OCI-LY7 (cell line): ENCODE measurements around the gene FKBP6. TPM values are rescaled to one million over a fixed set of nuclear protein-coding genes. Genes with fewer than 3 reads are reported as not detected.
"Not testable (repeated sequence)": the region's sequence is repeated elsewhere in the genome, so short reads cannot be mapped to it uniquely, and the experiment has no call there.

Experiments
- BruUV-seq: library from RNA; stranded (reverse); fragments of 400-500 nt; replicated peaks from 2 replicates; lab custom pipeline; 2021; lab: Mats Ljungman, UMichigan
- CTCF ChIA-PET: fragments of 300-600 bp; sonication (Branson Sonifier 250); formaldehyde crosslinking; loops from one replicate; lab custom pipeline; 2022; ENCODE audit warnings: antibody characterized with exemption; ENCODE audit not compliant: unreplicated experiment; lab: Charles Lee
- POLR2A ChIA-PET: fragments of 300-600 bp; sonication (Branson Sonifier 250); formaldehyde crosslinking; loops from one replicate; lab custom pipeline; 2022; ENCODE audit warnings: antibody characterized with exemption; lab: Charles Lee
- DNase-seq: peaks from one replicate; pipeline ENCODE4 v3.0.0-alpha.2; 2015; ENCODE audit warnings: low spot score
- H2AFZ ChIP-seq: fragments of 200-600 bp; sonication (generic), shearing (Covaris generic); 2 replicates; pipeline ENCODE4 v1.6.1; 2014; ENCODE audit warnings: mild to moderate bottlenecking, antibody characterized with exemption, low read length, moderate library complexity
- H3K27ac ChIP-seq: fragments of 200-600 bp; sonication (generic); 2 replicates; pipeline ENCODE4 v1.5.1; 2014; ENCODE audit warnings: mixed run types, low read depth, mild to moderate bottlenecking, moderate library complexity, low read length, inconsistent platforms; ENCODE audit not compliant: poor library complexity, severe bottlenecking
- H3K36me3 ChIP-seq: fragments of 200-600 bp; sonication (generic); 2 replicates; pipeline ENCODE4 v1.6.1; 2014; ENCODE audit warnings: mild to moderate bottlenecking, antibody characterized with exemption, low read length, moderate library complexity, mixed read lengths; ENCODE audit not compliant: insufficient read depth
- H3K4me1 ChIP-seq: fragments of 200-600 bp; sonication (generic); 2 replicates; pipeline ENCODE4 v1.5.1; 2014; ENCODE audit warnings: mild to moderate bottlenecking, low read length; ENCODE audit not compliant: insufficient read depth, poor library complexity, severe bottlenecking
- H3K4me2 ChIP-seq: fragments of 200-600 bp; sonication (generic); 2 replicates; pipeline ENCODE4 v1.6.1; 2014; ENCODE audit warnings: mild to moderate bottlenecking, low read length
- H3K4me3 ChIP-seq: fragments of 200-600 bp; sonication (generic); 2 replicates; pipeline ENCODE4 v1.5.1; 2014; ENCODE audit warnings: mild to moderate bottlenecking, low read depth, low read length; ENCODE audit not compliant: poor library complexity, severe bottlenecking
- H3K79me2 ChIP-seq: fragments of 200-600 bp; sonication (generic); 2 replicates; pipeline ENCODE4 v1.6.1; 2016; ENCODE audit warnings: low read depth, mild to moderate bottlenecking, low read length, moderate library complexity, mixed read lengths; ENCODE audit not compliant: insufficient read depth
- H3K9me2 ChIP-seq: fragments of 200-600 bp; sonication (generic); 2 replicates; pipeline ENCODE4 v1.6.1; 2016; ENCODE audit warnings: mild to moderate bottlenecking, low read length, mixed read lengths; ENCODE audit not compliant: insufficient read depth
- H3K9me3 ChIP-seq: fragments of 200-600 bp; sonication (generic); 2 replicates; pipeline ENCODE4 v1.6.1; 2014; ENCODE audit warnings: mild to moderate bottlenecking, mixed run types, low read length, mixed read lengths
- H4K20me1 ChIP-seq: fragments of 200-600 bp; sonication (generic); 2 replicates; pipeline ENCODE4 v1.6.1; 2014; ENCODE audit warnings: mild to moderate bottlenecking, antibody characterized with exemption, low read length, moderate library complexity, mixed read lengths; ENCODE audit not compliant: insufficient read depth
- EZH2phosphoT487 ChIP-seq: fragments of 200-600 bp; sonication (generic); IDR thresholded peaks from 2 replicates; pipeline ENCODE4 v1.6.1; 2018; ENCODE audit warnings: low read depth, borderline replicate concordance, mild to moderate bottlenecking, mixed run types, antibody characterized with exemption, low read length, moderate library complexity, mixed read lengths
- intact Hi-C: fragments of 100-400 bp; cut with micrococcal nuclease; formaldehyde crosslinking; loops from one replicate; pipeline ENCODE4 v1.10.0; 2022; ENCODE audit not compliant: unreplicated experiment
- total RNA-seq, 2 experiments: library from RNA; depleted of rRNA in 1 of 2; stranded (reverse); fragments of >200 nt in 1 of 2; shearing (Covaris generic) in 1 of 2; gene quantifications; 2 replicates each; pipeline ENCODE4 v1.2.3, GENCODE V29; 2014 to 2022
- TF ChIP-seq, protein P1 (sequence below): fragments of 200-600 bp; sonication (generic); conservative IDR thresholded peaks from 2 replicates; pipeline ENCODE4 v1.5.1; 2014; ENCODE audit warnings: mild to moderate bottlenecking, antibody characterized with exemption, low read length, moderate library complexity, mixed read lengths

Gene FKBP6
- total RNA-seq, 2 experiments from 2014 or later: not detected

DNA sequence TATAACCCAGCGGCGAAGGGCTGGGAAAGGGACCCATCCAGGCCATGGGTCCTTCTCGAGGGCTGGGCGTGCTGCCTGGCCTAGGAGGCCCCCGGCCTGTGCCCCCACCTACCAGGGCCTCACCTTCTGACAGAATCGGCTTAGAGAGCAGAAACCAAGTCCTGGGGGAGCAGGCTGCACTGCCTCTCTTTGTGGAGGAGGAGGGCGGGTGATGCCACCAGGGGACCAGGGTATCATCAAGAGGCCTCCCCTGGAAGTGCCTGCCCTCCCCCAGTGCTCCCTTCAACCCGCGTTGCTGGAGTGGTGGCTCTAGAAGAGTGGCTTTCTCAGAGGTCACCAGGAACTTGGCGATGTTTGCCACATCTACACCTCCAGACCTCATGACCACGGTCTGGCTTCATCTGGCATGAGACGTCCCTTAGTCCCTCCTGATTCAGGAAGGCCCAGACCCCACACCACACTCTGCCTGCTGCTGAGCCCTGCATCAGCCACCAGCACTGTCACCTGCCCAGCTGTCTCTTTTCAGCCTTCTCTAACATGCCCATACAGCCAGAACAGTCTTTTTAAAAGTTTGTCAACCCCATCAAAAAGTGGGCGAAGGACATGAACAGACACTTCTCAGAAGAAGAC lies 31.9 kb downstream of the FKBP6 start:
- no peaks in the 10 kb centered on the region for H3K36me3 ChIP-seq
- ChIA-PET POLR2A (interaction anchor here (0.6 kb wide), 1 partner anchor 1008 kb away, joined by 3 read pairs; no protein-coding TSS in a partner anchor), CTCF (no interaction called here)
- H3K79me2 ChIP-seq: no peaks in the 10 kb centered on the region
- DNase-seq: no peak
- no peaks in the 10 kb centered on the region for H3K9me3 ChIP-seq
- no peaks in the 10 kb centered on the region for H4K20me1 ChIP-seq
- no peak overlapping the region for H3K27ac ChIP-seq
- H3K9me2 ChIP-seq: no peaks in the 10 kb centered on the region
- no peak overlapping the region for H2AFZ ChIP-seq
- intact Hi-C loops: no loop called here
- no peak overlapping the region for H3K4me3 ChIP-seq
- BruUV-seq: no TSS peak
- H3K4me1 ChIP-seq: peaks cover 9% of the 10 kb centered on the region
- no peak overlapping the region for H3K4me2 ChIP-seq
- TF ChIP-seq, protein P1, sequence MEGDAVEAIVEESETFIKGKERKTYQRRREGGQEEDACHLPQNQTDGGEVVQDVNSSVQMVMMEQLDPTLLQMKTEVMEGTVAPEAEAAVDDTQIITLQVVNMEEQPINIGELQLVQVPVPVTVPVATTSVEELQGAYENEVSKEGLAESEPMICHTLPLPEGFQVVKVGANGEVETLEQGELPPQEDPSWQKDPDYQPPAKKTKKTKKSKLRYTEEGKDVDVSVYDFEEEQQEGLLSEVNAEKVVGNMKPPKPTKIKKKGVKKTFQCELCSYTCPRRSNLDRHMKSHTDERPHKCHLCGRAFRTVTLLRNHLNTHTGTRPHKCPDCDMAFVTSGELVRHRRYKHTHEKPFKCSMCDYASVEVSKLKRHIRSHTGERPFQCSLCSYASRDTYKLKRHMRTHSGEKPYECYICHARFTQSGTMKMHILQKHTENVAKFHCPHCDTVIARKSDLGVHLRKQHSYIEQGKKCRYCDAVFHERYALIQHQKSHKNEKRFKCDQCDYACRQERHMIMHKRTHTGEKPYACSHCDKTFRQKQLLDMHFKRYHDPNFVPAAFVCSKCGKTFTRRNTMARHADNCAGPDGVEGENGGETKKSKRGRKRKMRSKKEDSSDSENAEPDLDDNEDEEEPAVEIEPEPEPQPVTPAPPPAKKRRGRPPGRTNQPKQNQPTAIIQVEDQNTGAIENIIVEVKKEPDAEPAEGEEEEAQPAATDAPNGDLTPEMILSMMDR: no peak
- no peak for TF ChIP-seq EZH2phosphoT487

DNA sequence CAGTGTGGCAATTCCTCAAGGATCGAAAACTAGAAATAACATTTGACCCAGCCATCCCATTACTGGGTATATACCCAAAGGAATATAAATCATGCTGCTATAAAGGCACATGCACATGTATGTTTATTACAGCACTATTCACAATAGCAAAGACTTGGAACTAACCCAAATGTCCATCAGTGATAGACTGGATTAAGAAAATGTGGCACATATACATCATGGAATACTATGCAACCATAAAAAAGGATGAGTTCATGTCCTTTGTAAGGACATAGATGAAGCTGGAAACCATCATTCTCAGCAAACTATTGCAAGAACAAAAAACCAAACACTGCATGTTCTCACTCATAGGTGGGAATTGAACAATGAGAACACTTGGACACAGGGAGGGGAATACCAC lies 32.6 kb downstream of the FKBP6 start:
- H3K4me2 ChIP-seq, CTCF ChIA-PET: not testable (repeated sequence)

DNA sequence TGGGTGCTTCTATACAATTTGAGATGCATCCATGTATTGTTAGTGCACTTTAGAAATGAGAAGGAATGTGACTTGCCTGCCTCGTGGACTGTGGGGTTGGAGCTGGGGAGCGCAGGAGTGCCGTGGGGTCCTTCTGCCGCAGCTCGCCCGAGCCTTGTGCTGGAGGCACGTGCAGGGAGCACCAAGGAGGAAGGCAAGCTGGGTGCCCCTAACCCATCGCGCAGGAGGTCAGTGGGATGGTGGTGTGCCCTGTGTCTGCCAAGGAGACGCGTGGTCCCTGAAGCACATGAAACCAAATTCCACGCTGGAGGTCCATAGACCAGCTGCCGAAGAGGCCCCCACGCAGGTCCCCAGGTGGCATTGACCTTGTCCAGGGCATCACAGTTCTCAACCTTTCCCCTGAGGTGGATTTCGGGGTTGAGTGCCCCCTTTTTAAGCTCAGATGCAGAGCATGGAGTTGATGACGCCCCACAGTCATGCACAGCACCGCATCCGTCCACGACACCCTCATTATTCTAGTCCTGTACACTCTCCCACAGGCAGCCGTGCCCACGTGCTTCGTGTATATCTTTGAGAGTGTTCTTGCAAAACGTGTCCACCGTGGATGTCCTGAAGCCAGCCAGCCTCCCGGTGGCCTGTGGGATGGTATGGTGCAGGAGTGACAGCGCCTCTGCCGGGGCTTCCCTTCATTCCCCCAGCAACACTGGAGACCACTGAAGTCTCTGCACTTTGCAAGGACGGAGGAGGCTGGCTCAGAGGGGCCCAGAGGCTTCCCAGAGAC lies 35.5 kb downstream of the FKBP6 start:
- ChIA-PET CTCF (no interaction called here), POLR2A (no interaction called here)
- DNase-seq: no peak
- Histone ChIP-seq H3K9me2 (no peaks in the 10 kb centered on the region), H2AFZ (no peak overlapping the region), H3K4me2 (no peak overlapping the region), H3K27ac (no peak overlapping the region), H3K36me3 (no peaks in the 10 kb centered on the region), H3K4me3 (no peak overlapping the region), H3K79me2 (no peaks in the 10 kb centered on the region), H3K4me1 (peaks cover 3% of the 10 kb centered on the region), H3K9me3 (no peaks in the 10 kb centered on the region), H4K20me1 (no peaks in the 10 kb centered on the region)
- TF ChIP-seq, protein P1: no peak
- no TSS peak for BruUV-seq
- intact Hi-C loops: no loop called here

More for the DNA sequence above, 32.6 kb downstream of the FKBP6 start:
- H3K9me3 ChIP-seq, H4K20me1 ChIP-seq, H3K27ac ChIP-seq, H3K36me3 ChIP-seq, H3K4me1 ChIP-seq, BruUV-seq, H2AFZ ChIP-seq, intact Hi-C loops, H3K9me2 ChIP-seq, H3K79me2 ChIP-seq, H3K4me3 ChIP-seq, DNase-seq: not testable (repeated sequence)
- POLR2A ChIA-PET: interaction anchor here (0.6 kb wide), 1 partner anchor 1008 kb away, joined by 3 read pairs; no protein-coding TSS in a partner anchor
